GM12878 (cell line): ENCODE data around the gene CNIH2. TPM values are rescaled to one million over a fixed set of nuclear protein-coding genes. Genes with fewer than 3 reads are reported as not detected.
A peak's percentile ranks its signal among the peaks of the same experiment; 100 is the strongest.

ENCODE experiments used
- BRCA1 ChIP-seq: IDR thresholded peaks from 2 replicates; pipeline ENCODE4 v1.6.1; 2011; ENCODE audit warnings: low read depth, low read length, improper control_type of control experiment
- CBFB ChIP-seq: IDR thresholded peaks from 2 replicates; pipeline ENCODE4 v1.6.1; 2016; ENCODE audit warnings: antibody characterized with exemption, low read depth
- CBX5 ChIP-seq: sonication (generic); IDR thresholded peaks from 2 replicates; pipeline ENCODE4 v1.6.1; 2016; ENCODE audit warnings: low read depth, moderate library complexity, mild to moderate bottlenecking, inconsistent platforms
- CHD1 ChIP-seq: IDR thresholded peaks from 2 replicates; pipeline ENCODE4 v1.6.1; 2012; ENCODE audit warnings: low read depth, low read length, improper control_type of control experiment
- CHD2 ChIP-seq: IDR thresholded peaks from 2 replicates; pipeline ENCODE4 v1.6.1; 2011; ENCODE audit warnings: low read depth, low read length, improper control_type of control experiment, borderline replicate concordance
- ETV6 ChIP-seq, 2 experiments: fragments of 450-650 bp in 1 of 2; IDR thresholded peaks in 1 of 2; conservative IDR thresholded peaks in 1 of 2; 2 replicates each; pipeline ENCODE4 v1.6.1; 2014; ENCODE audit warnings: antibody characterized with exemption in 1 of 2, borderline replicate concordance in 1 of 2, low read depth in 1 of 2, mild to moderate bottlenecking in 1 of 2, moderate library complexity in 1 of 2
- GABPA ChIP-seq: IDR thresholded peaks from 2 replicates; pipeline ENCODE4 v1.6.1; 2014; ENCODE audit warnings: antibody characterized with exemption, low read depth, mild to moderate bottlenecking, inconsistent platforms
- GATAD2B ChIP-seq: fragments of 450-650 bp; conservative IDR thresholded peaks from 2 replicates; pipeline ENCODE4 v1.6.1; 2017; ENCODE audit warnings: low read depth, mild to moderate bottlenecking, moderate library complexity
- HDGF ChIP-seq: fragments of 450-650 bp; IDR thresholded peaks from 2 replicates; pipeline ENCODE4 v1.6.1; 2016; ENCODE audit warnings: antibody characterized with exemption
- KLF5 ChIP-seq: fragments of 450-650 bp; IDR thresholded peaks from 2 replicates; pipeline ENCODE4 v1.6.1; 2014; ENCODE audit warnings: mild to moderate bottlenecking; ENCODE audit not compliant: partially characterized antibody
- NBN ChIP-seq: fragments of 450-650 bp; IDR thresholded peaks from 2 replicates; pipeline ENCODE4 v1.6.1; 2016
- NFYB ChIP-seq: IDR thresholded peaks from 2 replicates; pipeline ENCODE4 v1.6.1; 2011; ENCODE audit warnings: low read depth, mild to moderate bottlenecking, low read length, improper control_type of control experiment, moderate library complexity; ENCODE audit not compliant: insufficient read depth
- PML ChIP-seq: IDR thresholded peaks from 2 replicates; pipeline ENCODE4 v1.6.1; 2012; ENCODE audit warnings: low read length, inconsistent platforms
- RBBP5 ChIP-seq: fragments of 200-600 bp; sonication (generic); conservative IDR thresholded peaks from 2 replicates; pipeline ENCODE4 v1.6.1; 2016
- SIN3A ChIP-seq: IDR thresholded peaks from 2 replicates; pipeline ENCODE4 v1.6.1; 2012; ENCODE audit warnings: low read depth, low read length, improper control_type of control experiment
- SREBF1 ChIP-seq: IDR thresholded peaks from 2 replicates; pipeline ENCODE4 v1.6.1; 2012; ENCODE audit warnings: mild to moderate bottlenecking, low read length
- TAF1 ChIP-seq: IDR thresholded peaks from 2 replicates; pipeline ENCODE4 v1.6.1; 2011; ENCODE audit warnings: mild to moderate bottlenecking, low read depth, low read length, borderline replicate concordance
- ZNF207 ChIP-seq: fragments of 450-650 bp; IDR thresholded peaks from 2 replicates; pipeline ENCODE4 v1.6.1; 2014; ENCODE audit warnings: antibody characterized with exemption, mild to moderate bottlenecking, borderline replicate concordance
- ZNF217 ChIP-seq: fragments of 450-650 bp; IDR thresholded peaks from 2 replicates; pipeline ENCODE4 v1.6.1; 2017; ENCODE audit warnings: antibody characterized with exemption, mild to moderate bottlenecking
- polyA plus RNA-seq, 11 experiments: library from polyadenylated mRNA; depleted of rRNA in 4 of 11; unstranded in 6 of 11; stranded (reverse) in 5 of 11; fragments of >200 nt; fragmentation: Nextera tagmentation in 4 of 11; fragmentation: Illumina TruSeq in 1 of 11; extraction: Ambion mirVana in 4 of 11; extraction: Trizol in 1 of 11; gene quantifications; 1 replicate in 1 of 11; 2 replicates in 10 of 11; pipeline versions ENCODE4 v1.2.1 to v1.2.3, GENCODE V29; 2011 to 2016; ENCODE audit warnings: inconsistent platforms in 2 of 11, missing spikeins in 2 of 11, low read depth in 1 of 11
- total RNA-seq, 4 experiments: library from RNA; depleted of rRNA in 3 of 4; stranded (reverse); fragments of >200 nt in 3 of 4; fragmentation: Illumina TruSeq in 1 of 4; extraction: Trizol in 1 of 4; gene quantifications; 2 replicates each; pipeline versions ENCODE4 v1.2.1 to v1.2.3, GENCODE V29; 2013 to 2021
- TF ChIP-seq, protein P1 (sequence below): fragments of 450-650 bp; IDR thresholded peaks from 2 replicates; pipeline ENCODE4 v1.6.1; 2016; ENCODE audit warnings: mild to moderate bottlenecking
- TF ChIP-seq, protein P2 (sequence below): fragments of 450-650 bp; formaldehyde crosslinking; IDR thresholded peaks from 2 replicates; pipeline ENCODE4 v1.5.0; 2022; ENCODE audit warnings: mild to moderate bottlenecking, missing genetic modification characterization
- TF ChIP-seq, protein P3 (sequence below): fragments of 450-650 bp; IDR thresholded peaks from 2 replicates; pipeline ENCODE4 v1.6.1; 2017; ENCODE audit warnings: low read depth, mild to moderate bottlenecking, moderate library complexity
- TF ChIP-seq, protein P4 (sequence below): fragments of 450-650 bp; IDR thresholded peaks from 2 replicates; pipeline ENCODE4 v1.6.1; 2017; ENCODE audit warnings: mild to moderate bottlenecking, low read depth, inconsistent platforms; ENCODE audit not compliant: poor library complexity, severe bottlenecking

The CNIH2 gene
- total and polyA plus RNA-seq, 10 of the 15 experiments (the other 5 are each of a cell fraction or from before 2014, with no cell fraction given), result 0.07 to 1.3 (median 0.68) TPM; not detected in 2

DNA sequence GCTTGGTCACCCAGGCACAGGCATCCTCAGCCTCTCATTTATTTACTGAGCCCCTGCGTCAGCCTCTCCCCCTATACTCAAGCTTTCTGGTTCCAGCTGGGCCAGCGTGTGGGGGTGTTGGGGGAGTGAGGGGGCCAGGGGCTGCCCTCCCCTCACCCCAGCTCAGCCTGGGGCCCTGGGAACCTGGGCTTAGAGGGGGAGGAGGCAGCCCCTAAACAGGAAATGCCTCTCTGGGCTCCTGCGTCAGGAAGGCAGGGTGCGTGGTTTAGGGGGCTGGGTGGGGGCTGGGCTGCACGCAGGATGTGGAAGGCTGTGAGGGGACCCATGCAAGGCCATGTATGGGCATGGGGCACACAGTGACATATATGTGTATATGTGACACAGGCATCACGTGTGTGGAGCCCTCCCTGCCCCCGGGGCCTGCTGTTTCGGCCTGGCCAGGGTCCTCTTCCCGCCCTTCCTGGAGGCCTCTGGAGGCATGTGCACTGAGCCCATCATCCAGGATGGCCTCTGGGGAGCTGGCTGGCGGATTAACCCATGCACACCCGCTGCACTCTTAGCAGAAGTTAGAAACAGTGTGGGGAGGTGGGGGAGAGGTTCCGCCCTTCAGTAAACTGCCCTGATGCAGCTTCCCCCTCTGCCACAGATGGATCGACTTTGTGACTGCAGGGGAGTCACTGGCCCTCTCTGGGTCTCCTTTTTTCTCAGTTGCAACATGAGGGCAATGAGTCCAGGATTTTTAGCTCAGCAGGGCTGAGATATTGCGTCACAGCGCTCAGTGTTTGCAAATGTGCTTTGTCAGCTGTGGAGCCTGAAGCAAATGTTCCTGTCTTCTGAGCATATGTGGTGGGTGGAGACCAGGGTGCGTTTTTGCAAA lies 40.0 kb downstream of the CNIH2 start (continued):
- TF ChIP-seq, protein P1, sequence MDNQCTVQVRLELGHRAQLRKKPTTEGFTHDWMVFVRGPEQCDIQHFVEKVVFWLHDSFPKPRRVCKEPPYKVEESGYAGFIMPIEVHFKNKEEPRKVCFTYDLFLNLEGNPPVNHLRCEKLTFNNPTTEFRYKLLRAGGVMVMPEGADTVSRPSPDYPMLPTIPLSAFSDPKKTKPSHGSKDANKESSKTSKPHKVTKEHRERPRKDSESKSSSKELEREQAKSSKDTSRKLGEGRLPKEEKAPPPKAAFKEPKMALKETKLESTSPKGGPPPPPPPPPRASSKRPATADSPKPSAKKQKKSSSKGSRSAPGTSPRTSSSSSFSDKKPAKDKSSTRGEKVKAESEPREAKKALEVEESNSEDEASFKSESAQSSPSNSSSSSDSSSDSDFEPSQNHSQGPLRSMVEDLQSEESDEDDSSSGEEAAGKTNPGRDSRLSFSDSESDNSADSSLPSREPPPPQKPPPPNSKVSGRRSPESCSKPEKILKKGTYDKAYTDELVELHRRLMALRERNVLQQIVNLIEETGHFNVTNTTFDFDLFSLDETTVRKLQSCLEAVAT, result no peak
- TF ChIP-seq CHD2 (0 out of 2 replicates have a peak, but pooled peaks have one; percentile 53), CBX5 (no peak), PML (no peak), BRCA1 (no peak), ETV6 (conservative IDR thresholded peaks at IDR 0.05 in 1 of 2, IDR thresholded peaks at IDR 0.05 in 1 of 2; ENCODE audit: borderline replicate concordance in 1 of 2, low read depth in 1 of 2) (no peak), SIN3A (no peak), NBN (no peak), RBBP5 (no peak), GABPA (no peak), ZNF217 (no peak), ZNF207 (no peak), CBFB (no peak), NFYB (no peak), TAF1 (no peak), CHD1 (no peak), GATAD2B (no peak), SREBF1 (no peak), KLF5 (no peak), HDGF (no peak)
- TF ChIP-seq, protein P2, sequence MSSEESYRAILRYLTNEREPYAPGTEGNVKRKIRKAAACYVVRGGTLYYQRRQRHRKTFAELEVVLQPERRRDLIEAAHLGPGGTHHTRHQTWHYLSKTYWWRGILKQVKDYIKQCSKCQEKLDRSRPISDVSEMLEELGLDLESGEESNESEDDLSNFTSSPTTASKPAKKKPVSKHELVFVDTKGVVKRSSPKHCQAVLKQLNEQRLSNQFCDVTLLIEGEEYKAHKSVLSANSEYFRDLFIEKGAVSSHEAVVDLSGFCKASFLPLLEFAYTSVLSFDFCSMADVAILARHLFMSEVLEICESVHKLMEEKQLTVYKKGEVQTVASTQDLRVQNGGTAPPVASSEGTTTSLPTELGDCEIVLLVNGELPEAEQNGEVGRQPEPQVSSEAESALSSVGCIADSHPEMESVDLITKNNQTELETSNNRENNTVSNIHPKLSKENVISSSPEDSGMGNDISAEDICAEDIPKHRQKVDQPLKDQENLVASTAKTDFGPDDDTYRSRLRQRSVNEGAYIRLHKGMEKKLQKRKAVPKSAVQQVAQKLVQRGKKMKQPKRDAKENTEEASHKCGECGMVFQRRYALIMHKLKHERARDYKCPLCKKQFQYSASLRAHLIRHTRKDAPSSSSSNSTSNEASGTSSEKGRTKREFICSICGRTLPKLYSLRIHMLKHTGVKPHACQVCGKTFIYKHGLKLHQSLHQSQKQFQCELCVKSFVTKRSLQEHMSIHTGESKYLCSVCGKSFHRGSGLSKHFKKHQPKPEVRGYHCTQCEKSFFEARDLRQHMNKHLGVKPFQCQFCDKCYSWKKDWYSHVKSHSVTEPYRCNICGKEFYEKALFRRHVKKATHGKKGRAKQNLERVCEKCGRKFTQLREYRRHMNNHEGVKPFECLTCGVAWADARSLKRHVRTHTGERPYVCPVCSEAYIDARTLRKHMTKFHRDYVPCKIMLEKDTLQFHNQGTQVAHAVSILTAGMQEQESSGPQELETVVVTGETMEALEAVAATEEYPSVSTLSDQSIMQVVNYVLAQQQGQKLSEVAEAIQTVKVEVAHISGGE (CRISPR knock-in tag), result no peak
- TF ChIP-seq, protein P3, sequence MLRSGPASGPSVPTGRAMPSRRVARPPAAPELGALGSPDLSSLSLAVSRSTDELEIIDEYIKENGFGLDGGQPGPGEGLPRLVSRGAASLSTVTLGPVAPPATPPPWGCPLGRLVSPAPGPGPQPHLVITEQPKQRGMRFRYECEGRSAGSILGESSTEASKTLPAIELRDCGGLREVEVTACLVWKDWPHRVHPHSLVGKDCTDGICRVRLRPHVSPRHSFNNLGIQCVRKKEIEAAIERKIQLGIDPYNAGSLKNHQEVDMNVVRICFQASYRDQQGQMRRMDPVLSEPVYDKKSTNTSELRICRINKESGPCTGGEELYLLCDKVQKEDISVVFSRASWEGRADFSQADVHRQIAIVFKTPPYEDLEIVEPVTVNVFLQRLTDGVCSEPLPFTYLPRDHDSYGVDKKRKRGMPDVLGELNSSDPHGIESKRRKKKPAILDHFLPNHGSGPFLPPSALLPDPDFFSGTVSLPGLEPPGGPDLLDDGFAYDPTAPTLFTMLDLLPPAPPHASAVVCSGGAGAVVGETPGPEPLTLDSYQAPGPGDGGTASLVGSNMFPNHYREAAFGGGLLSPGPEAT, result no peak
- TF ChIP-seq, protein P4, sequence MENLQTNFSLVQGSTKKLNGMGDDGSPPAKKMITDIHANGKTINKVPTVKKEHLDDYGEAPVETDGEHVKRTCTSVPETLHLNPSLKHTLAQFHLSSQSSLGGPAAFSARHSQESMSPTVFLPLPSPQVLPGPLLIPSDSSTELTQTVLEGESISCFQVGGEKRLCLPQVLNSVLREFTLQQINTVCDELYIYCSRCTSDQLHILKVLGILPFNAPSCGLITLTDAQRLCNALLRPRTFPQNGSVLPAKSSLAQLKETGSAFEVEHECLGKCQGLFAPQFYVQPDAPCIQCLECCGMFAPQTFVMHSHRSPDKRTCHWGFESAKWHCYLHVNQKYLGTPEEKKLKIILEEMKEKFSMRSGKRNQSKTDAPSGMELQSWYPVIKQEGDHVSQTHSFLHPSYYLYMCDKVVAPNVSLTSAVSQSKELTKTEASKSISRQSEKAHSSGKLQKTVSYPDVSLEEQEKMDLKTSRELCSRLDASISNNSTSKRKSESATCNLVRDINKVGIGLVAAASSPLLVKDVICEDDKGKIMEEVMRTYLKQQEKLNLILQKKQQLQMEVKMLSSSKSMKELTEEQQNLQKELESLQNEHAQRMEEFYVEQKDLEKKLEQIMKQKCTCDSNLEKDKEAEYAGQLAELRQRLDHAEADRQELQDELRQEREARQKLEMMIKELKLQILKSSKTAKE, result no peak
